GM23338 (cell line): ENCODE measurements around the gene FAF1. TPM values are rescaled to one million over a fixed set of nuclear protein-coding genes. Genes with fewer than 3 reads are reported as not detected.

Experiments used
- ATAC-seq: fragments of 200-7000 bp; cut with Tn5 transposase; 3 replicates; pipeline ENCODE4 v1.9.1; 2020
- DNase-seq: peaks from one replicate; pipeline ENCODE4 v3.0.0-alpha.2; 2015; ENCODE audit warnings: low spot score
- H2AFZ ChIP-seq: fragments of 200-600 bp; sonication (generic); 2 replicates; pipeline ENCODE4 v1.8.0; 2016; ENCODE audit warnings: antibody characterized with exemption, mild to moderate bottlenecking, moderate library complexity
- H3F3A ChIP-seq: fragments of 200-600 bp; sonication (generic); replicated peaks from 2 replicates; pipeline ENCODE4 v1.8.0; 2017; ENCODE audit warnings: antibody characterized with exemption, mixed run types, low read depth
- H3K27ac ChIP-seq: fragments of 200-600 bp; sonication (generic); 2 replicates; pipeline ENCODE4 v1.6.1; 2016; ENCODE audit warnings: low read depth
- H3K27me3 ChIP-seq: fragments of 200-600 bp; sonication (generic); 2 replicates; pipeline ENCODE4 v1.8.0; 2016; ENCODE audit warnings: mild to moderate bottlenecking, mixed run types, moderate library complexity; ENCODE audit not compliant: insufficient read depth
- H3K36me3 ChIP-seq: fragments of 200-600 bp; sonication (generic); 2 replicates; pipeline ENCODE4 v1.8.0; 2016; ENCODE audit warnings: mild to moderate bottlenecking; ENCODE audit not compliant: insufficient read depth
- H3K4me1 ChIP-seq: fragments of 200-600 bp; sonication (generic); 2 replicates; pipeline ENCODE4 v1.8.0; 2016; ENCODE audit warnings: mild to moderate bottlenecking, moderate library complexity; ENCODE audit not compliant: insufficient read depth
- H3K4me2 ChIP-seq: fragments of 200-600 bp; sonication (generic); 2 replicates; pipeline ENCODE4 v1.7.1; 2017; ENCODE audit warnings: mixed run types
- H3K4me3 ChIP-seq: fragments of 200-600 bp; sonication (generic); 2 replicates; pipeline ENCODE4 v1.6.1; 2016; ENCODE audit warnings: mixed run types
- H3K79me2 ChIP-seq: fragments of 200-600 bp; sonication (generic); replicated peaks from 2 replicates; pipeline ENCODE4 v1.8.0; 2017; ENCODE audit warnings: mild to moderate bottlenecking; ENCODE audit not compliant: insufficient read depth
- H3K9me2 ChIP-seq: fragments of 200-600 bp; sonication (generic); 2 replicates; pipeline ENCODE4 v1.8.0; 2017; ENCODE audit not compliant: insufficient read depth
- H4K20me1 ChIP-seq: fragments of 200-600 bp; sonication (generic); replicated peaks from 2 replicates; pipeline ENCODE4 v1.8.0; 2017; ENCODE audit warnings: mild to moderate bottlenecking; ENCODE audit not compliant: insufficient read depth
- H3K27ac Mint-ChIP-seq: 2 replicates; pipeline ENCODE4 v1.8.0; 2020; ENCODE audit warnings: inconsistent platforms, mild to moderate bottlenecking, moderate library complexity, mixed read lengths
- H3K27me3 Mint-ChIP-seq: 3 replicates; pipeline ENCODE4 v1.8.0; 2022; ENCODE audit warnings: low read depth, mild to moderate bottlenecking, moderate library complexity, mixed read lengths, inconsistent platforms; ENCODE audit not compliant: insufficient read depth, poor library complexity
- H3K36me3 Mint-ChIP-seq: 3 replicates; pipeline ENCODE4 v1.8.0; 2021; ENCODE audit warnings: low read depth, mild to moderate bottlenecking, inconsistent platforms, moderate library complexity, mixed read lengths
- H3K4me1 Mint-ChIP-seq: 3 replicates; pipeline ENCODE4 v1.8.0; 2020; ENCODE audit warnings: mild to moderate bottlenecking, inconsistent platforms, mixed read lengths
- H3K4me3 Mint-ChIP-seq: 3 replicates; pipeline ENCODE4 v1.8.0; 2021; ENCODE audit warnings: moderate library complexity, mild to moderate bottlenecking, inconsistent platforms, mixed read lengths
- H3K9me3 Mint-ChIP-seq: 3 replicates; pipeline ENCODE4 v1.8.0; 2020; ENCODE audit warnings: moderate library complexity, mild to moderate bottlenecking, inconsistent platforms, mixed read lengths
- CTCF ChIP-seq, 2 experiments: fragments of 200-600 bp in 1 of 2; sonication (generic) in 1 of 2; conservative IDR thresholded peaks; 2 replicates each; pipeline versions ENCODE4 v1.5.1 to v1.6.1; 2016 to 2017; ENCODE audit warnings: antibody characterized with exemption in 2 of 2, low read depth in 2 of 2, mild to moderate bottlenecking in 2 of 2, moderate library complexity in 1 of 2
- ETS1 ChIP-seq: IDR thresholded peaks from 2 replicates; pipeline ENCODE4 v1.6.1; 2016; ENCODE audit warnings: antibody characterized with exemption
- NANOG ChIP-seq: IDR thresholded peaks from 2 replicates; pipeline ENCODE4 v1.6.1; 2016; ENCODE audit warnings: antibody characterized with exemption, borderline replicate concordance
- POLR2AphosphoS5 ChIP-seq: IDR thresholded peaks from 2 replicates; pipeline ENCODE4 v1.6.1; 2016; ENCODE audit warnings: antibody characterized with exemption, low read depth
- REST ChIP-seq: IDR thresholded peaks from one replicate; pipeline ENCODE4 v1.6.1; 2018; ENCODE audit warnings: antibody characterized with exemption; ENCODE audit not compliant: unreplicated experiment
- ZNF114 ChIP-seq: fragments of 250-450 bp; sonication (Bioruptor Pico); IDR thresholded peaks from 2 replicates; pipeline ENCODE4 v1.5.0; 2020; ENCODE audit warnings: mild to moderate bottlenecking, moderate library complexity
- ZNF331 ChIP-seq: fragments of 250-450 bp; sonication (Bioruptor Pico); IDR thresholded peaks from 2 replicates; pipeline ENCODE4 v1.5.0; 2020; ENCODE audit warnings: low read depth, mild to moderate bottlenecking, moderate library complexity
- ZNF462 ChIP-seq: fragments of 250-450 bp; sonication (Bioruptor Pico); IDR thresholded peaks from 2 replicates; pipeline ENCODE4 v1.5.0; 2020; ENCODE audit warnings: mild to moderate bottlenecking, moderate library complexity
- polyA plus RNA-seq: library from polyadenylated mRNA; unstranded; fragments of >200 nt; fragmentation: Nextera tagmentation; extraction: Ambion mirVana; gene quantifications from 2 replicates; pipeline ENCODE4 v1.2.1, GENCODE V29; 2016
- total RNA-seq: library from RNA; depleted of rRNA; stranded (reverse); fragments of >200 nt; shearing (Covaris generic); gene quantifications from 2 replicates; pipeline ENCODE4 v1.2.3, GENCODE V29; 2014

Gene FAF1
- total and polyA plus RNA-seq, 2 experiments from 2014 or later = 24.1 to 53.2 TPM

- no peak overlapping the region for H3K4me3 ChIP-seq
- H3K27ac Mint-ChIP-seq = no peak overlapping the region
- ATAC-seq (no peak), DNase-seq (no peak)
- H2AFZ ChIP-seq = no peak overlapping the region
- H3K27me3 Mint-ChIP-seq = no peaks in the 10 kb centered on the region
- no peaks in the 10 kb centered on the region for H3K9me2 ChIP-seq
- TF ChIP-seq ETS1 = no peak
- TF ChIP-seq ZNF114 (CRISPR knock-in tag) = no peak
- TF ChIP-seq ZNF462 = no peak
- TF ChIP-seq CTCF (conservative IDR thresholded peaks at IDR 0.05; ENCODE audit: low read depth in 2 of 2) = no peak
- TF ChIP-seq POLR2AphosphoS5 = no peak
- no peak for TF ChIP-seq ZNF331
- no peak for TF ChIP-seq REST
- TF ChIP-seq NANOG = no peak
- no peaks in the 10 kb centered on the region for H4K20me1 ChIP-seq
- H3K27me3 ChIP-seq = no peaks in the 10 kb centered on the region
- H3K36me3 Mint-ChIP-seq = no peaks in the 10 kb centered on the region
- no peaks in the 10 kb centered on the region for H3K79me2 ChIP-seq
- no peaks in the 10 kb centered on the region for H3K36me3 ChIP-seq
- H3K4me2 ChIP-seq = no peak overlapping the region
- H3K27ac ChIP-seq = no peak overlapping the region
- H3K4me3 Mint-ChIP-seq = no peak overlapping the region
- no peaks in the 10 kb centered on the region for H3K4me1 Mint-ChIP-seq
- no peaks in the 10 kb centered on the region for H3K9me3 Mint-ChIP-seq
- no peaks in the 10 kb centered on the region for H3F3A ChIP-seq
- H3K4me1 ChIP-seq = no peaks in the 10 kb centered on the region
Measured at GRCh38 chr1:50993645-50994044, 33.6 kb upstream of the FAF1 start.
